Small intestine (tissue), 7 donors: Measurements from ENCODE around the gene SRRD. TPM values are rescaled to one million over a fixed set of nuclear protein-coding genes. Genes with fewer than 3 reads are reported as not detected.
"Not testable (repeated sequence)": the region's sequence is repeated elsewhere in the genome, so short reads cannot be mapped to it uniquely, and the experiment has no call there.

Source experiments
- DNase-seq, 2 donors: peaks; one replicate each; pipeline versions ENCODE4 v3.0.0 to v3.0.0-alpha.2; 2013
- FAIRE-seq: peaks from 2 replicates; lab custom pipeline; 2012; peaks lifted over from hg19 to GRCh38; lab: Jason Lieb, UNC
- H3K27ac ChIP-seq, 3 donors: one replicate each; pipeline ENCODE4 v1.5.1; 2013; ENCODE audit warnings: low read length in 2 of 3, mild to moderate bottlenecking in 2 of 3, control low read depth in 1 of 3, inconsistent platforms in 1 of 3, low read depth in 1 of 3, moderate library complexity in 1 of 3
- H3K27me3 ChIP-seq, 3 donors: one replicate each; pipeline ENCODE4 v1.6.1; 2013; ENCODE audit warnings: low read length in 3 of 3, inconsistent platforms in 1 of 3; ENCODE audit not compliant: control insufficient read depth in 3 of 3, insufficient read depth in 3 of 3
- H3K36me3 ChIP-seq, 3 donors: one replicate each; pipeline ENCODE4 v1.6.1; 2013; ENCODE audit warnings: low read length in 3 of 3, inconsistent platforms in 1 of 3, low read depth in 1 of 3, mild to moderate bottlenecking in 1 of 3, moderate library complexity in 1 of 3; ENCODE audit not compliant: control insufficient read depth in 3 of 3, insufficient read depth in 2 of 3
- H3K4me1 ChIP-seq, 3 donors: one replicate each; pipeline ENCODE4 v1.6.1; 2013; ENCODE audit warnings: low read length in 2 of 3, inconsistent platforms in 1 of 3, low read depth in 1 of 3, mild to moderate bottlenecking in 1 of 3, moderate library complexity in 1 of 3; ENCODE audit not compliant: control insufficient read depth in 3 of 3, insufficient read depth in 2 of 3
- H3K4me3 ChIP-seq, 3 donors: one replicate each; pipeline ENCODE4 v1.5.1; 2013; ENCODE audit warnings: low read length in 3 of 3, control low read depth in 1 of 3, inconsistent platforms in 1 of 3, low read depth in 1 of 3, mild to moderate bottlenecking in 1 of 3, moderate library complexity in 1 of 3
- H3K9me3 ChIP-seq, 2 donors: one replicate each; pipeline ENCODE4 v1.6.1; 2013; ENCODE audit warnings: low read depth in 1 of 2, low read length in 1 of 2; ENCODE audit not compliant: control insufficient read depth in 2 of 2, insufficient read depth in 1 of 2
- WGBS, 3 donors: extraction: QIAGEN DNeasy Blood & Tissue Kit; methylation state at CpG; one replicate each; pipeline ENCODE4 v1.1.7; 2013; 5-methylcytosine and 5-hydroxymethylcytosine counted together
- polyA plus RNA-seq, 4 donors: library from polyadenylated mRNA; stranded (reverse) in 3 of 4; unstranded in 1 of 4; fragments of 200-250 nt in 3 of 4; fragments of 120-200 nt in 1 of 4; gene quantifications; one replicate each; pipeline versions ENCODE4 v1.2.1 to v1.2.3, GENCODE V29; 2013
- donor health status: healthy with polysubstance abuse.
- donor health status: control.
- donor health status: control.
- donor health status: Bipolar disorder and iron deficiency.
- donor health status: healthy.

The SRRD gene
- polyA plus RNA-seq, 4 donors, result 9.2 to 18.0 (median 13.5) TPM

DNA sequence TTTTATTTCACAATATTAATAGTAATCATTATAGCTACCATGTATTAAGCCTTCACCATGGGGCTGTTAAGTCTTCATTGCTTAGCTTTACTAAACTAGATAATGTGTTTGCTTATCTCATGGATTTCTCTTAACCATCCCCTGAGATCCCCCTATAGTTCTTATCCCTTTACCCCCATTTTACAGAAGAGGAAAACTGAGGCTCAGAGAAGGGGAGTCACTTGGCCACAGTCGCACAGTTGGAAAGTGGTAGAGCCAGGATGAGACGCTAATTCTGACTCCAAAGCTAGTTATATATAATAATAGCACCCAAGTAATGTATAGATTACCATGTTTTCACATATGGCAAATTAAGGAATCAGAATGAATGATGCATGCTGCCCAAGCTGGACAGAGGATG is 38.3 kb downstream of the SRRD start:
- Histone ChIP-seq H3K4me1 (peaks cover 0 to 4% (median 0%) of the 10 kb centered on the region in 3 donors), H3K27me3 (no peaks in the 10 kb centered on the region), H3K27ac (no peak overlapping the region), H3K36me3 (no peaks in the 10 kb centered on the region), H3K9me3 (no peaks in the 10 kb centered on the region), H3K4me3 (no peak overlapping the region)
- 95 to 98% (median 95%) methylated on average over 2 of the region's 2 CpGs for WGBS, 3 donors
- no peak for DNase-seq
- FAIRE-seq, result no peak

DNA sequence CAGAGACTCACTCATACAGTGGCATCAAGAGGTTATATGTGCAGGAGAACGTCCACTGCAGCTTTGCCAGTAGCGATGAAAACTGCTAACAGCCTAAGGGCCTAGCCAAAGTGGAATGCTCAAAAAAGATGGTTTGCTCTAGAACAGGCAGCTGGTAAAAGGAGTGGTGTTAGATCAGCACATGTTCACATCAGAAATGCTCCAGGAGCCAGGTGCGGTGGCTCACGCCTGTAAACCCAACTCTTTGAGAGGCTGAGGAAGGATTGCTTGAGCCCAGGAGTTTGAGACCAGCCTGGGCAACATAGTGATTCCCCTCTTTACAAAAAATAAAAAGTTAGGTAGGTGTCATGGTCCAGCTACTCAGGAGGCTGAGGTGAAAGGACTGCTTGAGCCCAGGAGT is 38.9 kb downstream of the SRRD start:
- Histone ChIP-seq H3K27ac (no peak overlapping the region), H3K4me1 (peaks cover 0 to 4% (median 0%) of the 10 kb centered on the region in 3 donors), H3K4me3 (no peak overlapping the region), H3K27me3 (no peaks in the 10 kb centered on the region), H3K9me3 (no peaks in the 10 kb centered on the region), H3K36me3 (peaks cover 0 to 4% (median 0%) of the 10 kb centered on the region in 3 donors)
- DNase-seq (no peak), FAIRE-seq (no peak)
- 94 to 97% (median 96%) methylated on average over 4 of the region's 4 CpGs for WGBS, 3 donors

DNA sequence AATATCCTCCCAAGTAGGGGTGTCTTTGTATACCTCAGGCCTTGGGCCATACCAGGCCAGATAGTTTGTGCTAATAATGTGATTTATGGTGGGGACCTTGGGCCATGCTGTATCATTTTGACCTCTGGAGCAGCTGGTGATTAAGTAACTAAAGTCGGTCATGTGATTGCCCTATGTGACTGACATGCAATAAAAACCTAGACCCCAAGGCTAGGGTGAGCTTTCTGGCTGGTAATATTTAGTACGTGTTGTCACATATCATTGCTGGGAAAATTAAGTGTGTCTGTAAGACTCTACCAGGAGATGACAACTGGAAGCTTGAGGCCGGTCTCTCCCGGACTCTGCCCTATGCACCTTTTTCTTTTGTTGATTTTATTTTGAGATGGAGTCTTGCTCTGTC is 41.2 kb downstream of the SRRD start:
- no peak for FAIRE-seq
- WGBS, 3 donors, result 54 to 68% (median 58%) methylated on average over 4 of the region's 4 CpGs
- Histone ChIP-seq H3K27me3 (no peaks in the 10 kb centered on the region), H3K27ac (peak overlapping the region in 1 of 3 donors; percentile 69), H3K36me3 (peaks cover 0 to 18% (median 0%) of the 10 kb centered on the region in 3 donors), H3K4me1 (peaks cover 0 to 4% (median 0%) of the 10 kb centered on the region in 3 donors), H3K4me3 (no peak overlapping the region), H3K9me3 (no peaks in the 10 kb centered on the region)
- DNase-seq, result peak; percentile 48 to 90

- FAIRE-seq (no peak), DNase-seq (no peak)
- Histone ChIP-seq H3K27me3 (no peaks in the 10 kb centered on the region), H3K4me3 (no peak overlapping the region), H3K27ac (no peak overlapping the region), H3K9me3 (no peaks in the 10 kb centered on the region), H3K4me1 (peaks cover 0 to 4% (median 0%) of the 10 kb centered on the region in 3 donors), H3K36me3 (peaks cover 2 to 18% (median 5%) of the 10 kb centered on the region in 3 donors)
- WGBS, 3 donors, result 83 to 91% (median 88%) methylated on average over 7 of the region's 7 CpGs
Measured at GRCh38 chr22:26525946-26526564, 42.4 kb downstream of the SRRD start.

DNA sequence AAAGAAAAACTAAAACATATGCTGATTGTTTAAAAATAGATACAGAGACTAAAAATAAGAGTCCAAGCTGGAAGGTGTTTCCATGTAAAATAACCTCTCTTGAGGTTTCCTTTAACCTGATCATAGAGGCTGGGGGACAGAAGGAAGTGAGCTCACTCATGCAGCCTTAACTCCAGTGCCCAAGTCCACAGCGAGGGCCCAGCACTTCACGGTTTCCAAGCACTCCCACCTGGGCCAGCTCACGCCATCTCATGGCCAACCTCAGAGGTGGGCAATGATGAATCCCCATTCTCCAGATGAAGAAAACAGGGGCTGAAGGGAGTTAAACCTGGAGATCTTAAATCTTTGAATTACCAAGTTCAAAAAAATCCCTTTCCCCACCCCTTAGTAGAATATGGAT is 43.5 kb downstream of the SRRD start:
- no peak overlapping the region for H3K4me3 ChIP-seq
- H3K36me3 ChIP-seq, result peaks cover 2 to 26% (median 5%) of the 10 kb centered on the region in 3 donors
- peaks cover 0 to 4% (median 0%) of the 10 kb centered on the region in 3 donors for H3K4me1 ChIP-seq
- no peaks in the 10 kb centered on the region for H3K9me3 ChIP-seq
- no peak for FAIRE-seq
- no peaks in the 10 kb centered on the region for H3K27me3 ChIP-seq
- no peak for DNase-seq
- 66 to 82% (median 69%) methylated on average over 3 of the region's 3 CpGs for WGBS, 3 donors
- no peak overlapping the region for H3K27ac ChIP-seq

DNA sequence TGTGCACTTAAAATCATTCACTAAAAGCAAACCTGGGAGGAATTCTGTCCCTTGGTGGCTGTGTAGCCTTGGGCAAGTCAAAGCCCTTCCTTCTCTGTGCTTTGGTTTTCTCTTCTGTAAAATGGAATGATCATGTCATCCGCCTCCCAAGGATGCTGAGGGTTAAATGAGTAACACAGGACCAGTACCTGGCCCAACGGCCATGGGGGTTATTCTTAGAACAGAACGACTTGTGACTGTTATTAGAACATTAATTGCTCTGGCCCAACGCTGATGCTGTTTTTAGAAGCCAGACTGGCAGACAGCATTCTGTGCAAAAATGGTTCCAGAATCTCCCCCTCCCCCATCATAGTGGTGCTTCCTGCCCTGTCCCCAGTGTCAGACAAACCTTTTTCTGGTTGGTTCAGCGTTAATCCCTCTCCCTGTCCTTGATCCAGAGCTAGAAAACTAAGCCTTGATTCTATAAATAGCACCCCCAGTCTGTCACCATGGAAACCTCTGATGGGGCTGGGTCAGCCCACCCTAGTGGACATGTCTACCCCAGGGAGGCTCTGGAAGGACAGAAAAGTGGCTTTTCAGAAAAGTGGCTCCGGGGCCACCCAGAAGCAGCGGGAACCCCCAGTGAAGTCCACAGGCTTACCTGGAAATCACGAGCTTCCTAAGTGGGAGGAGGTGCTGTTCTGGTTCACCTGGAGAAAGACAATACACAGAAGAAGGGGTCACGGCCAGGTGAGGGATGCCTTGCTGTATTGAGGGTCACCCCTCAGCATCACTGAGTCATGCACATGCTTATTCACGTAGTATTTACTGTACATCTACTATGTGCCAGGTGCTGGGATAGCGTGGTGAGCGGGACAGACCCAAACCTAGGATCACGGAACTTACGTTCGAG is 44.1 kb downstream of the SRRD start:
- WGBS, 3 donors, result 80 to 92% (median 84%) methylated on average over 15 of the region's 15 CpGs
- no peak overlapping the region for H3K27ac ChIP-seq
- no peak overlapping the region for H3K4me3 ChIP-seq
- no peaks in the 10 kb centered on the region for H3K9me3 ChIP-seq
- DNase-seq, result no peak
- H3K4me1 ChIP-seq, result peaks cover 0 to 4% (median 0%) of the 10 kb centered on the region in 3 donors
- H3K36me3 ChIP-seq, result peaks cover 2 to 26% (median 5%) of the 10 kb centered on the region in 3 donors
- no peak for FAIRE-seq
- H3K27me3 ChIP-seq, result no peaks in the 10 kb centered on the region

DNA sequence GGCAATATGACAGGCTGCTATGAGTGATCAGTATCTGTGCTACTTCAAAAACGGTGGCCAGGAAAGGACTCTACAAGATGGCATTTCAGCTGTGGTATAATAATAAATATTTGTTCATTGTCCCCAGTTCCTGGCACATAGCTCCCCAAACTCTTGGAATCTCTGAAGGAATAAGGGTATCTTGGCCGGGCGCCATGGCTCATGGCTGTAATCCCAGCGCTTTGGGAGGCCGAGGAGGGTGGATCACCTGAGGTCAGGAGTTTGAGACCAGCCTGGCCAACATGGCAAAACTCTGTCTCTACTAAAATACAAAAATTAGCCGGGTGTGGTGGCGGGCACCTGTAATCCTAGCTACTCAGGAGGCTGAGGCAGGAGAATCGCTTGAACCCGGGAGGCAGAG is 44.8 kb downstream of the SRRD start:
- H3K4me1 ChIP-seq, H3K27ac ChIP-seq, H3K9me3 ChIP-seq, H3K4me3 ChIP-seq, H3K27me3 ChIP-seq, FAIRE-seq, DNase-seq: not testable (repeated sequence)
- WGBS, 3 donors, result 88 to 94% (median 92%) methylated on average over 9 of the region's 9 CpGs
- H3K36me3 ChIP-seq, result peaks cover 3 to 26% (median 5%) of the 10 kb centered on the region in 3 donors

GRCh38 chr22:26529345-26529744 is 45.7 kb downstream of the SRRD start:
- H3K36me3 ChIP-seq, result peaks cover 3 to 27% (median 5%) of the 10 kb centered on the region in 3 donors
- H3K9me3 ChIP-seq, result no peaks in the 10 kb centered on the region
- DNase-seq, result no peak
- no peak for FAIRE-seq
- no peak overlapping the region for H3K4me3 ChIP-seq
- H3K4me1 ChIP-seq, result peaks cover 0 to 4% (median 0%) of the 10 kb centered on the region in 3 donors
- no peaks in the 10 kb centered on the region for H3K27me3 ChIP-seq
- no peak overlapping the region for H3K27ac ChIP-seq
- WGBS, 3 donors, result 63 to 78% (median 63%) methylated on average over 2 of the region's 2 CpGs
